ENCODE measurements around the gene ZNF579.

ZNF579 gene

DNA sequence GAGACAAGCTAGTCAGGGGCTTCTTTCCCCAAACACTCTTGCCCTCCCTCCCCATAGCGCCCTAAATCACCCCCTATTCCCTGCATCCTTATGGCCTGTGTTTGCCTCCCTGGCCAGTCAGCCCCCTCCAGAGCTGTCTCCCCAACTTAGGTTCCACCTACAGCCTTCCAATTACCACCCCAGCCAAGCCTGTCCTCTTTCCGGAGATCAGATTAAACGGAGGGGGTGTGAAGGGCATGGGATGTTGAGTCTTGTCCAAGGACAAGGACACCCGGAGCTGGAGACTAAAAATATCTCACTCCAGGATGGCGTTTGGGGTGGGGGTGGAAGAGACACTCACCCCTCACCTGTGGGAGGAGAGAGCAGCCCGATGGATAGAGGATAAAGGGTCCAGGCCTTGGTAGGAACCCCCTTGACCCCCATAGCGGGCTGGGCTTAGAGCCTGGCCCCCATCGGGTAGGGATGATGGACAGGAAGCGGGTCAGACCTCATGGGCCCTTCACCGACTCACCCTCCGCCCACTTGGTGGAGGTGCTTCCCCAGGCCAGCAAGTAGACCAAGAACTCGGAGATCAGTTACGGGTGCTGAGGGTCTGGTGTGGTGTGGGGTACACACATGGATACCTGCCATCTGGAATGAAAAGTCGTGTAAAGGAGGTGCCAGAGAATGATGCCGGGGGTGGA, 30.8 kb upstream of the ZNF579 start:
- no peak for DNase-seq

GRCh38 chr19:55609326-55609725, 28.7 kb upstream of the ZNF579 start:
- no peak for DNase-seq

DNA sequence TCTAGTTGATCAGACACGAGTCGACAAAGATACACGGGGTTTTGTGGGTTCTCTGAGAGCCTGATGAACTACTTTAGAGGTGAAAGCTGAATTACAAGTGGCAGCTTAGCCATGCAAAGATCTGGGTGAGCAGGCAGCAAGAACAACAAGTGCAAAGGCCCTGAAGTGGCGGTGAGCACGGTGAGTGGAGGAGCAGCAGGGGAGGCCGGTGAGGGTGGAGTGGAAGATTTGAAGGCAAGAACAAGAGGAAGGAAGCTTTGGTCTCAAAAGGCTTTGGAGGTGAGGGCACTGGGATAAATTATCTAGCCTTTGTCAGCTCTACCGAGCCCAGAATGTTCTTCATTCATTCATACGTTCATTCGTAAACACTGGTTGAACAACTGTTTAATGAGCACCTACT, 26.2 kb upstream of the ZNF579 start:
- DNase-seq = no peak

DNA sequence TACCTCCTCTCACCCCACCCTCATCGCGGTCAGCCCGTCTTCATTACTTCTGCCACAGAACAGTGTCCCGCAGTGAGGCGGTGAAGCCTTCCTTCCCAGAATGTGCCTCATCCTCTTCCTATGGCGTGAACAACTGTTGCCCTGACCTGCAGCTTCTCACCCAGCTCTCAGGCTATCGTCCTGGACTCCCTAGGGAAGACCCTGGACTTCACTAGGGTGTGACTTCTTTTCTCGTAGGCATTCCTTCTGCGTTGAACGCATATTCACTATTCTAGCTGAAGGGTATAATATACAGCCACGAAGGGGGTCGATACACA, 25.8 kb upstream of the ZNF579 start:
- no peak for DNase-seq

- DNase-seq = no peak
Observed at GRCh38 chr19:55605637-55606470, 25.2 kb upstream of the ZNF579 start, which contains the start of gene ZNF865. Gene ZNF865, plus strand, starts transcription at chr19:55605647. Its CDS starts 7,972 bp downstream, at chr19:55613619.

GRCh38 chr19:55605207-55605636, 24.6 kb upstream of the ZNF579 start:
- peak; percentile 56 for DNase-seq

- DNase-seq = no peak
Observed at GRCh38 chr19:55603581-55604292, 23.1 kb upstream of the ZNF579 start.

DNA sequence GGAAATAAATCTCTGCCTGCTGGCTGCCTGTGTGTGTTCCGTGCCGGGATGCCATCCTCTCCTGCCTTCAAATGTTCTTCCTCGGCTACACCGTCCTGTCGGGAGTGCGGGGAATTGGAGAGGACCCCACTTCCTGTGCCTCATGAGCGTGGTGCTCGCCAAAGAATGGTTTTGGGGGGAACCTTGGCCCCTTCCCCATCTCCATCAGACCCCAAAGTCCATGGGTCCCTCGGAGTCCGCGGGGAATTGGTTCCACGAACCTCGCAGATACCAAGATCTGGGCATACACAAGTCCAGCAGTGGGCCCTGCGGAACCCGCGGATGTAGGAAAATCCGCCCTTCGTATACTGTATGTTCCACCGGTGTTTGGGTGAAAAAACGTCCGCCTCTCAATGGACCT, 22.5 kb upstream of the ZNF579 start:
- no peak for DNase-seq

GRCh38 chr19:55602104-55603001, 21.7 kb upstream of the ZNF579 start:
- DNase-seq = no peak

DNA sequence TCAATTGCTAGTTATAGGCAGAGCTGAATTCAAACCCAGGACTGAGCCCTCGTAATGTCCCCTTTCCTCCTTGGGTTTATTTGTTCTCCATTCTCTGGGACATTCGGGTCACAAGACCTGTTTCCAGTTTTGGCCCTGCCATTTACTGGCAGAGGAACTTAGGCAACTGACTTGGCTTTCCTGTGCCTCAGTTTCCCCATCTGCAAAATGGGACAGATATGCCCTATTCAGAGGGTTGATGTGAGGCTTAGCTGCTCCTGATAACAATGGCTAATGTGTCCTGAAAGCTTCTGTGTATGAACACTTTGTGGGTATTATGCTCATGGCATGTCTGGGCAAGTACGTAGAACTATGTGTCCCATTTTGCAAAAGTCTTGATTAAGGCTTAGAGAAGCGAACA, 20.4 kb upstream of the ZNF579 start:
- no peak for DNase-seq

DNA sequence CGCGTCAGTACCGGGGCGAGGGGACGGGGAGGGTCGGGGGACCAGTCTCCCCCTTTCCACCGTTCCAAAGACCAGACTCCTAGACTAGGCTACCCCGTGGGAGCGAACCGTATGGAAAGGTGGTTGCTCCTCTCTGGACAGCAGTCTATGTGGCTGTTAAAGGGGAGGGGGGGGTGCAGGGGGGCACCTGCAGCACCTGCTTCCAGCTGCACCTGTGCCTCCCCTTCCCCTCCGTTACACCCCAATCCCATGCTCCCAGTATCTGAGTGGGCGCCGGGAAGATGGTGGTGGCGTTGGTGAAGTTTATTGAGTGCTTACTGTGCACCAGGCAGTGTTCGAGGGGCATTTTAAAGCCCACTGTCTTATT, 20.0 kb upstream of the ZNF579 start:
- DNase-seq = no peak

DNA sequence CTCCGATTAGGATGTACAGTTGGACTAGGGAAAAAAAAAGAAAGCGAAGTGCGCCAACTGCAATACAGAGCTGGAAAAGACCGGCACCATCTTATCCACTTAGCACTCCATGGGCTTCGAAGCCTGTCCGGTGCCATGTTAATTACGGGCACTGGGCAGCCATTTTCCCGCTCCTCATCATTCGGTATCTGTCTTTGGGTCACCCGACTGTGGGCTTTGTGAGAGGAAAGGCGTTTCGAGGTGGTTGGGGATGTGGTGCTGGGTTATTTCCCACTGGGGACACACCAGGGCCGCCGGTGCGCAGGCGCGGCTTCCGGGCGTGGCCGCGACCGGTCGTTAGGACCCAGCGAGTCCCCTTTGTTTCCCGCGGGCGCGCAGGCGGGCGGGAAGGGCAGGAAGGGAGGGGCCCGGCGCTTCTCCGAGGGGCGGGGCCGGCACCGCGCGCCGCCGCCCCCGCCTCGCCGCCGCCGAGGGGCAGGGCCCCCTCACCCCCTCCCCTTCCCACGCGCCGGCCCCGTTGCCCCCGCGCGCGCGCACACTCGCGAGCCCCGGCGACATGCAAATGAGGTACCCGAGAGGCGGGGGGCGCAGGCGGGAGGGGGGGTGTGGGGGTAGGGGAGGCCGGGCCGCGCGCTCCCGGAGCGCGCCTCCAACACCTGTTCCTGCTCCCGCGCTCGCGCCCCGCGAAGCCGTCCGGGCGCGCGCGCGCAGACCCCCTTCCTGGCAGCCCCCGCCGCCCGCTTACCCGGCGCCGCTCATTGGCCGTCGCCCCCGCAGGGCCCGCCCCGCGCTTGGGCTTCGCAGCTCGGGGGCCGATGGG, 19.4 kb upstream of the ZNF579 start, which contains the start of gene ZNF524:
TSS of gene ZNF524 (plus strand) at position 447 of the 820 bp plus-strand sequence. CDS start 1,825 bp downstream, outside the sequence.
- DNase-seq = no peak

DNA sequence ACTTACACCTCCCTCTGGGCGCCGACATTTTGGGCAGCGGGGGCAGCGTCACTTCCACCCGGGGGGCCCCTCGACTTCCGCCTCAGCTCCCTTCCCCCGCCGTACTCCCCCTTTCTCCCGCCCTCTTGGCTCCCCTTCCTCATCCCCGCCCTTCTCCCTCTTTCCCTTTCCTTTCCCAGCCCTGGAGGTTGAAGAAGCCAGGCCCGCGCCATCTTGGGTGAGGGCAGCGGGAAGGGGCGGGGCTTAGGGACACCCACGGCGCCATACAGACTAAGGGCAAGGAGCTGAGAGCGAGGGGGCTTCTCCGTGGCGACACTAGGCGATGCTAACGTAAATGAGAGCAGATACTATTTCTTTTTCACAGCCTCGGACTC, 18.8 kb upstream of the ZNF579 start, which contains the start of gene FIZ1:
TSS of gene FIZ1 (minus strand) at position 50 of the 374 bp plus-strand sequence. CDS start 1,652 bp downstream, outside the sequence.
- no peak for DNase-seq

GRCh38 chr19:55598719-55599467, 18.2 kb upstream of the ZNF579 start:
- DNase-seq = no peak

- no peak for DNase-seq
Observed at GRCh38 chr19:55598034-55598433, 17.4 kb upstream of the ZNF579 start.

DNA sequence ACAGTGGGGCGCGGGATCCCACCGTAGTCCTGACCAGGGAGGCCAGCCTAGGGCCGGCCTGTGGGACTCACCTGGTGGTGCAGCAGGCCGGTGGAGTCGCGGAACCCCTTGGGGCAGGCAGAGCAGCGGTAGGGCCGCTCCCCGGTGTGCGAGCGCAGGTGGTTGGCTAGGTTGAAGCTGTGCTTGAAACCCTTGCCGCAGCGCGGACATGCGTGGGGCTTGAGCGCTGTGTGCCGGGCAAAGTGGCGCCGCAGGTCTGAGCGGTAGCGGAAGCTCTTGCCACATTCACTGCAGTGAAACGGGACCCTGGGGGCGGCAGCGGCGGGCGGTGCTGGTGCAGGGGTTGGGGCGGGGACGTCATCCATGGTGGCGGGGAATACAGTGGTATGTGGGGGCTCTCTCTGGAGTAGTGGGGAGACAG, 16.9 kb upstream of the ZNF579 start:
- no peak for DNase-seq

DNA sequence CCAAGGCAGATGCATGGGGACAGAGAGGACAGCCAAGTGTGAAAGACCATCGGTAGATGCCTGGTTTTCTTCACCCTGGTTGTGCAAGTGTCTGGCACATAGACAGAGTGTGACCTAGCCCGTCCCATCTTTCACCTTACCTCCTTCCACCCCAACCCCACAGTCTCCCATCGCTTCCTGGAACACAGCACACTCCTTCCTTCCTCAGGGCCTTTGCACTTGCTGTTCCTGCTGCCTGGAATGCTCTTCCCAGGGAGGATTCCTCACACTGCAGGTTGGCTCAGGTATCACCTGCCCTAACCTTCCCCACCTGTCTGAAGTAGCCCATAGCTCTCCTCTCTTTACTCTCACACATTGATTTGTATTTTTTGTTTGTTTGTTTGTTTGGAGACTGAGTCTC, 15.7 kb upstream of the ZNF579 start:
- DNase-seq = no peak

GRCh38 chr19:55594996-55595545, 14.4 kb upstream of the ZNF579 start:
- DNase-seq = no peak

DNA sequence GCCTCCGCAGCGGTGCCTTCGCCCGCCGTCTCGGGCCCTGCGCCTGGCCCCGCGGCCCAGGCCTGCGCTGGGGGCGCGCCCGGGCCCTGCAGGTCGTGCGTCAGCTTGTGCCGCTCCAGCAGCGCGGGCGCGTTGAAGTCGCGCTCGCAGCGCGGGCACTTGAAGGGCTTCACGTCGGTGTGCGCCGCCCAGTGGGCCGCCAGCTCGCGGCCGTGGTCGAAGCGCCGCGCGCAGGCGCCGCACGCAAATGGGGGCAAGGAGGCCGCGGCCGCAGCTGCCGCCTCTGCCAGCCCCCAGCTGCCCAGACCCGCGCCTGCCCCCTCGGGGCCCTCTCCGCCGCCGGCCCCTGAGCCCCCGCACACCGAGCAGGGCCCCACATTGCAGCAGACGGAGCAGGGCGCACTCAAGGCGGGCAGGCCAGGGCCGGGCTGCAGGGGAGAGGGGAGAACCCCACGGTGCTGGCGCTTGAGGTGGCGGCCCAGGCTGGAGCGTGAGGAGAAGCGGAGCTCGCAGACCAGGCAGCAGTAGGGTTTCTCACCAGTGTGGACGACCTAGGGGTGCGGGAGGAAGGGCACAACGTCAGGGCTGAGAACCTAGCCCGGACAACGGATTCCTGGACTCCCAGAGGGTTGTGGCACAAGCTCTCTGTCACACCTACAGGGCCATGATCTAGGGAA, 12.6 kb upstream of the ZNF579 start:
- no peak for DNase-seq

All from cortex of kidney (tissue), 1 donor.